NCI-H69 (cell line): ENCODE measurements around the gene DCBLD2.

ENCODE experiments used
- DNase-seq: peaks from one replicate; lab custom pipeline; 2025; lab: John Stamatoyannopoulos, UW

DCBLD2 gene

GRCh38 chr3:98791341-98792325, 109.9 kb downstream of the DCBLD2 start:
- DNase-seq, result no peak

DNA sequence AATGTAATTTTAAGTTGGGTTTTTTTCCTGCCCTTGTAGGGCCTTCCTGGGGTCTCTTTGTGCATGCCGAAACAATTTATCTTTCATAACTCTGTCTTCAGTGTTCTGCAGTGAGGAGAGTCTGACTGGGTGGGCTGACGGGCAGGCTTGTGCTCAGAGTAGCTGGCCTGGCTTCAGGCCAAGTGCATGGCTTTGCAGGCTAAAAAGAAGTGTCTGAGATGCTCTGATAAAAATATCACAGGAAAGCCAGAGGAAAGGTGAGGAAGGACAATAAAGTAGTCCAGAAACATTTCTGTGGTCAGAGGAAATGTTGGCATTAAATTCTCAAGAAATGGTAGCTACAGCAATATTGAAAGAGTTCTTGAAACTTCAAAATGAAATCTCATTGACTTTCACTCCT, 112.8 kb downstream of the DCBLD2 start:
- DNase-seq, result no peak

DNA sequence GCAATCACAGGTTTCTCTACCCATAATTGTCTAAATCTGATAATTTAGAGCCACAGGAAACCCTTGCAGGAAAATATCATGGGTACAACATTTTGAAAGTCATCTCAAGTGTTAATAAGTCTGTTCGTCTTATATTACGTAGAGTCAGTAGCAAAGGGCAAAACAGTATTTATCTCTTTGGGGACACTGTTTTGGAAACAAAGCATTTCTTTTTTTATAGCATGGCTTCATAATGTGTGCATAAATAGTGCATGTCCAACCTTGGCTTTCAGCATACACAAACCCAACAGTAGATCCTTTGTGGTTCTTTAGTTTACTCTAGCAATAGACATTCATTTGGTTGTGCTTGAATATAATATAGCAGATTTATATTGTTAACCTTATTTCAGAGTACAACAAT, 114.3 kb downstream of the DCBLD2 start:
- no peak for DNase-seq

- no peak for DNase-seq
Measured at GRCh38 chr3:98786364-98787006, 115.0 kb downstream of the DCBLD2 start.

DNA sequence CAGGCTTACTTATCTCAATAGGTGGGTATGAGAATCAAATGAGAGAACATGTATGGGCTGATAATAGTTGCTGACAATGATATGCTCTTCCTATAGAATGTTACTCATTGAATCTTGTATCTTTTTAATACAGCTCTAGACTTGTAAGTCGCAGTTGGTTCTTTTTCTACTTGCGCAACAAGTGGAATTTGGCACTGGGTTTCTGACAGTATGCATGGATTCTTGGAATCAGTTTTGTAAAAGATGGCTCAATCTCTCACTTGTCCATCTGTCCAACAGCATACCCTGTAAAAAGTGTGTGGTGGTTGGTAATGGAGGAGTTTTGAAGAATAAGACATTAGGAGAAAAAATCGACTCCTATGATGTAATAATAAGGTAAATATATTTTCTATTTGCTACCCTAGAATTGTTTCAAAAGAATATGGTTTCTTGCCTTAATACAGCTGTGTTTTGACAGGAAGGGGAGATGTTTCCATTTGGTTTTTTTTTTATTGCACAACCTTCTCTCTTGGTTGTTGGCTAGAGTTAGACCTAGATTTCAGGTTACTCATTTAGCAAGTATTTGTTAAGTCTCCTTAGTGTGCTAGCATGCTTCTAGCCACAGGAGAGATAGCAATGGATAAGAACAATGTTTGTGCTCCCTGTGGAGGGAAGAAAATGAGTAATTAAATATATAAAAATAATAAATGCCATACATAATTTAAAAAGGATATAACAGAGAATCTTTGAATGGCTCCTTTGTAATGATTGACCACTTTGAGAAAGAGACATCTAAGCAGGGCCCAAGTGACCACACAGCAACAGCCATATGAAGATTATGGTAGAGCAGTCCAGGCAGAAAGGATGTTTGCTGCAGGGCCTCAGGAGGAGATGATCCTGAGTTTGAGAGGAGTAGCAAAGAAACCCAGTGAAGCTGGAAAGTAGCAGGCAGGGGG, 116.6 kb downstream of the DCBLD2 start:
- no peak for DNase-seq

DNA sequence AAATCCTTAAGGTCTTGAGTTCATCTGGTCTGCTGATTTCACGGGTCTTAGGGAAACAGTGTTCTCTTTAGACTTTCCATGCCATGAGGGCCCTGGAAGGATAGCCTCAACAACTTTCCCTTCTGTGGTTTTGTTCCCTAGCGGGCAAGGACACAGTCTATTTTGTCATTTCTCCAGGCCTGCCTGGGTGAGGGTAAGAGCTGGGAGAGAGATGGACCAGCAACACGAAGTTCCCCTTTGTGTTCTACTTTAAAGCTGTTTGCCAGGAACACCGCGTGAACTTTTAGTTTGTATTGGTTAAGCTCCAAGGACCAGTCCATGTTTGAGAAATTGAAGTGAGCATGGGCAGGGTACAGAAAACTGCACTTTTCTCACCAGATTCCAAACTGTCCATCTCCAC, 117.5 kb downstream of the DCBLD2 start:
- no peak for DNase-seq

DNA sequence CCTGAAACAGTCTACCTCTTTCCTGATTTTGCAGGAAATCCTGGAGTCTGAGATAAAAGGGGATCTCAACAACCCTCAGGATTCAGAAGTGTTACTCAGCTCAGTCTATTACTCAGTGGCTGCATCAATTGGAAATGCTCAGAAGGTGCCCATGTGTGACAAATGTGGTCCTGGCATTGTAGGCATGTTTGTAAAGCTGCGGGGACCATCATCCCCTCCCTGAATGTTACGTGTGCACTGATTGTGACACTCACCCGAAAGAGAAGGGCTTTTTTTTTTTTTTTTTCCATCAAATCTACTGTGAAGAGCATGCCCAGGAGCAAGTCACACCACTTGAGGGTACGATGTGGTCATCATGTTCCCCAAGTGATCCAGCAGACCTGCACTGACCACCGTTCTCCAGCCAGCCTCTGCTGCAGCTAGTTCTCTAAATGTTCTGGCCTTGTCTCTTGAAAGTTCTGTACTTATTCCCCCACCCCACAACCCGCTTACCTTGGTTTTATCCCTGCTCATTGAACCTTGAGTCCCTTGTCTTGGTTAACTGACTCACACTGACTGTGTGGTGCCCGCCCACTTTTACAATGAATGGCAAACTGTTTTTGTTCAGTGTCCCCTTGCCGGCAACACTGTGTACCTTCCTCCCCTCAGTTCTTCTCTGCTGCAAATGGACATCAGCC, 118.5 kb downstream of the DCBLD2 start:
- no peak for DNase-seq

GRCh38 chr3:98780343-98780742, 121.2 kb downstream of the DCBLD2 start:
- no peak for DNase-seq

GRCh38 chr3:98779541-98780335, 121.8 kb downstream of the DCBLD2 start:
- no peak for DNase-seq

DNA sequence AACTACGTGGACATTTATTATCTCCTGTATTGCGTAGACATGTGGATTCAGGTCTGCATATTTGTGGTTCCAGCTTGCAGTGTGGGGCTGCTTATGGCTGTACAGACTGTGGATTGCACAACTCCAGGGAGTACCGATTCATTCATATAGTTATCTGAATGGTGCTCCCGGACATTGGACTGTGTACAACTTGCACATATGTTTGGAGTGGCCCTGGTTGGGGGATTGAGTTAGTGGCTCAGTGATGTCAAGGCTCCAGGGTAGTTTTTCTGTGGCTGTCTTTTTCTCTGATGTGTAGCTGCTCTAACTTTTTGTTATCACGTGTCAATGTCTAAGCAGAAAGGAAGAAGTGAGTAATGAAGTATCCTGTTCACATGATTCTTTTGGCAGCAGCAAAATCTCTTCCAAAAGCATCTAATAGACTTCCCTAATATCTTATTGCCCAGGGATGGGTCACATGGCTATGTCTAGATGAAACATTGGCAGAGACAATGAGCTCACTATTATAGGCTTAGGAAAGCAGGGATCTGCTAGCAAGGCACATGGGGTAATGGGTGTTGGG, 122.6 kb downstream of the DCBLD2 start:
- no peak for DNase-seq

DNA sequence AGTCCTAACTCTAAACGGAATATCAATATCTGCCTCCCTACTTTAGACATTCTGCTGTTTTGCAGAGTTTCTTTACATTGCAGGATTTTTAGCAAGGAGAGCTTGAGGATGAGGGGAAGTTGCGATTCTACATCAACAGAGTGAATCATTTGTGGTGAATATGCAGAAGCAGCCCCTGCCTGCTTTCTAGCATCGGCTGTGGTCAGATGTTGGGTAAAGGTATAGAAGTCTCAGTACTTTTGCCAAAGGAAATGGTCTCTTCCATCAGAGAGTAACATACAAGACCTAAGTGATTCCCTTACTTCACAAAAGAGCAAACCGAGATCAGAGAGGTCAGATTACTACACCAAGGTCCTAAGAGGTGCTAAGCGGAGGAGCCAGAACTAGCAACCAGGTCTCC, 123.1 kb downstream of the DCBLD2 start:
- DNase-seq, result no peak

GRCh38 chr3:98777801-98778220, 123.7 kb downstream of the DCBLD2 start:
- no peak for DNase-seq

DNA sequence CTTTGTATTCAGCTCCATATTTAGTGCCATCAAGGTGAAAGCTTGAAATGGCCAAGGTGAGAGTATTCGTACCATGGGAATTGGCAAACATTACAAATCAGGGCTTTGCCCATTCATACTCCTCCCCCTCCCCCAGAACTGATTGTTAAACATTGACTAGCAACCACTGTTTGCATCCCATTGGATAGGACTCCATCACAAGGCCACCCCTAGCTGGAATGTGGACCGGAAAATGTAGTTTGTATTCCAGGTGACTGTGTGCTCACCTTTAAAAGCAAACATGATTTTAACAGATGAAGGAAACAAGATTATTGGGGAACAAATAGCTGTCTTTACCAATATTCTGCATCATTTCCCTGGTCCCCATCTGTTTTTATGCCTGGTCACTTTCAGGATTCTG, 124.2 kb downstream of the DCBLD2 start:
- DNase-seq, result no peak

- DNase-seq, result no peak
Measured at GRCh38 chr3:98776140-98776493, 125.4 kb downstream of the DCBLD2 start.

DNA sequence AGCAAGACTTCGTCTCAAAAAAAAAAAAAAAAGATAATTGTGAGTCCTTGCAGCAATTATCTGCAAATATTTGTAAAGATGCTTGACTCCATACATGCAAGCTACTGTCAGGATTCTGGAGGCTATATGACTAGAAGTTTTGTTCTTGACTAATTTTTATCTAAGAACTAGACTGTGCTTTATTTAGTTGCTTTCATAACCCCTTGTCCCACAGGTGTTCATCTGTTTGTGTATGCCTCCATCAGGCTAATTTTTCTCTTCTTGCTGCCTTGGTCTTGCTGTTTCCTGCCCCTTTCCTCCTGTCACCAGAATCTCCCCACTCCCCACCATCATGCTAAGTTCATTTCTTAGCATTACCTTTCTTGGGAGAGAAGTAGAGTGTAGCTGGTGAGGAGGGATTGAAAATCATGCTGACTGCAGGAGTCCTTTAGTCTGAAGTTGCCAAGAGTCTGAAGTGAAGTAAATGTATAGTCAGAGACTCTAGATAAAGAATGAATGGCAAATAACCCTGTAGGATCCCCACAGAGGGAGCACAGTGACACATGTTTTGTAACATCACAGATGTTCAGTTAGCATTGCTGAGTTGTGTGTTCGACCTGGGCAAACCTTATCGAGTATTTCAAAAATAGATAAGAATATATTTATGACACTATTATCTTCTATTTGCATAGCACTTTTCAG, 125.9 kb downstream of the DCBLD2 start:
- no peak for DNase-seq

GRCh38 chr3:98772022-98772421, 129.5 kb downstream of the DCBLD2 start:
- no peak for DNase-seq

DNA sequence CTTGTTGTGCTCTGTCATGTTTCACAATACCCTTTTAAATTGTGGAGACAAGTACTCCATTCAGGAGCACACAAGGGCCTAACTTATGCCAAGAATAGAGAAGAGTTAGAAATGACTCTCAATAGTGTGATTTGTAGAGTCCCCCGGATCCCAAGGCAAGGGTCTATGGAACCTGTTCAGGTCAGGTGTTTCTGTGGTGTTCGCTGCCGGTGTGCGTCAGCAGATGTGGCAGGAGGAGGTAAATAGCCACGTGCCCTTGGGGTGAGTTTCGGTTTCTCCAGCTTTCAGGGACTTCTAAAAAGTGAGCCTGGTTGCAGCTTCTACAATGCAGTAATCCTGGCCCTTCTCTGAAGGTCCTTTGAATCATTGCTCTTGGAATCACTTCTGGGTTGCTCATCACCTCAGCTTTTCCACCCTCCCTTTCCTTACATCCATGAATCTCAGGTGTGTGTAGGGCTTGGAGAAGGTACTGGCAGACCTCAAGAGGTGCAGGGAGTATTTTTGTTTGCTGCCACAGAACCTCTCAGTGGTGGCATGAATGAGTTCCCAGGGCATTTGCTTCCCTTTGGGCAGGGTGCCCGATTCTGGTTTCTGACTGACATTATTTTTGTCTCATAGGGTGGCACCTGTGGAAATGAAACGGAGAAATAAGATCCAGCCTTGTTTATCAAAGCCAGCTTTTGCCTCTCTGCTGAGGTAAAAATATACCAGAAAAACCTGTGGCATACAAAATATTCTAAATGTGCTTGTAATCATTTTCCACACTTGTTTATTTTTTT, 131.0 kb downstream of the DCBLD2 start:
- DNase-seq, result no peak

GRCh38 chr3:98769448-98769847, 132.0 kb downstream of the DCBLD2 start:
- no peak for DNase-seq

DNA sequence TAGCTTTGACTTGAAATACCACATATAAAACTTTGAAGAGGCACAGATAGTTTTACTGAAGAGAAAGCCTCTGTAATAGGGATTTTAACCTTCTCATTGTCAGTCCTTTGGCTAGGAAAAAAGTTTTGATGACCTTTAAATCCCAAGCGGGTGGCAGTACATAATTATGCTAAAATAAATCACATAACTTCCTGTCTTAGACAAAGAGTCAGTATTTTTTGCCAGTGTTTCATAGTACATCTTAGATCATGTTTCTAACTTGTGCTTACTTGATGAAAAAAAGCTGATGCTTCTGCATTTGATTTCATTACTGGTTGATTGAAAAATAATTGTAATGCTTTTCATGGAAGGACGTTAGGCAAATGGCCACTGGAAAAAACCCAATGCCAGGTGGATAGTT, 132.5 kb downstream of the DCBLD2 start:
- DNase-seq, result no peak
